ENCODE measurements around the gene BRMS1L. TPM values are rescaled to one million over a fixed set of nuclear protein-coding genes. Genes with fewer than 3 reads are reported as not detected.
A peak's percentile ranks its signal among the peaks of the same experiment; 100 is the strongest.
"Not testable (repeated sequence)": the region's sequence is repeated elsewhere in the genome, so short reads cannot be mapped to it uniquely, and the experiment has no call there.

The BRMS1L gene
- 15.9 TPM for total RNA-seq (ENCODE audit: unreplicated experiment)
- long read RNA-seq, partial matches to known transcripts = 0 of 4 reads
- long read RNA-seq, other reads (novel, unspliced or antisense) = 0 of 4 reads

DNA sequence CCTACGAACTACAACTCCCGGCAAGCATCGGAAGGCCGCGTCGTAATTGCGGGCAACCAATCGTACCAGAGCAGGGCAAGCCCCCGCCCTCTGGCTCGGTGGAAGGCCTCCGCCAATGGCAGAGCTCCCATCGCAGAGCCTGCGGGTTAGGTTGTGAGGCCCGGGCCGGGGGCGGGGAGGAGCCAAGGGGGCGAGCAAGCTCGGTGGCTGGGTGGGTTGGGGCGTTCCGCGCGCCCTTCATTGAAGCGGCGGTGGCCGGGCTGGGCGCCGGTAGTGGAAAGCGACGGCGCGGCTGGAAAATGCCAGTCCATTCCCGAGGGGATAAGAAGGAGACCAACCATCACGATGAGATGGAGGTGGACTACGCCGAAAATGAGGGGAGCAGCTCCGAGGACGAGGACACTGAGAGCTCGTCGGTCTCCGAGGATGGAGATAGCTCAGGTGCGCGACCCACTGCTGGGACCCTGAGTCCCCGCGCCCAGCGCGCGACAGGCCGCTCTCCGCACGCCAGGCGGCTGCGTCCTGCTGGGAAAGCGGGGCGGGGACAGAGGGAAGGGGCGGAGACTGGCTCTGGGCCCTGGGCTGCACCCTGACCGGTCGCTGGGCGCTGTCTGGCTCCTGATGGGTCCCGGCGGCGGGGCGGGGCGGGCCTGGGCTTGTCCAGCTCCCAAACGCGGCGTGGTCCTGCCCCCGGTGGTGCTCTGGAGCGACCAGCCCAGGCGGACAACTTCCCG is at the start of gene BRMS1L:
BRMS1L (plus strand) TSS at position 121 of the 734 bp plus-strand sequence; CDS start at position 300, 179 bp downstream.
- Mint-ChIP-seq H3K27ac (ENCODE audit: unreplicated experiment) (peak within 1 kb of the TSS; percentile 91), H3K36me3 (ENCODE audit: unreplicated experiment) (no peaks in the 10 kb centered on the region)

DNA sequence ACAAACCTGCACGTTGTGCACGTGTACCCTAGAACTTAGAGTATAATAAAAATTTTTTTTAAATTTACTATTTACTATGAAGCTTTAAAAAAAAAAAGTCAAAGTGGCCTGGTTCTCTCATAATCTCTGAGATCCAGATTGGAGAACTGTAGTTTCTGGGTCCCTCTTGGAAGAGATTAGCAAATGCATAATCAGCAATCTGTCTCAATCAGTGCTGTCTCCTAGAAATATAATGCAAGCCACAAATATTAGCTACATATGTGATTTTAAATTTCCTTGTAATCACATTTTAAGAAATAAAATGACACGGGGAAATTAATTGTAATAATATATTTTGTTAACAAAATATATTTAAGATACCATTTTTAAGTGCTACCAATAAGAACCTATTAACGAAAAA is 49.3 kb upstream of the BRMS1L start:
- no peaks in the 10 kb centered on the region for H3K27me3 Mint-ChIP-seq (ENCODE audit: unreplicated experiment)
- no peak for DNase-seq
- no peak overlapping the region for H3K4me3 Mint-ChIP-seq (ENCODE audit: unreplicated experiment)
- H3K36me3 Mint-ChIP-seq (ENCODE audit: unreplicated experiment) = peaks cover 5% of the 10 kb centered on the region
- H3K4me1 Mint-ChIP-seq (ENCODE audit: low read depth, unreplicated experiment) = no peaks in the 10 kb centered on the region
- H3K9me3 Mint-ChIP-seq (ENCODE audit: unreplicated experiment) = no peaks in the 10 kb centered on the region
- TF ChIP-seq CTCF (IDR thresholded peaks at IDR 0.05; ENCODE audit: partially characterized antibody, unreplicated experiment) = no peak
- H3K27ac Mint-ChIP-seq (ENCODE audit: unreplicated experiment) = no peak overlapping the region

More for the DNA sequence above, at the start of gene BRMS1L:
- Mint-ChIP-seq H3K4me1 (ENCODE audit: low read depth, unreplicated experiment) (peaks cover 9% of the 10 kb centered on the region), H3K9me3 (ENCODE audit: unreplicated experiment) (peaks cover 8% of the 10 kb centered on the region), H3K4me3 (ENCODE audit: unreplicated experiment) (peak within 1 kb of the TSS; percentile 91), H3K27me3 (ENCODE audit: unreplicated experiment) (peaks cover 2% of the 10 kb centered on the region)
- no peak for TF ChIP-seq CTCF (IDR thresholded peaks at IDR 0.05; ENCODE audit: partially characterized antibody, unreplicated experiment)
- DNase-seq = peak; percentile 99

GRCh38 chr14:35777550-35777949 is 48.6 kb upstream of the BRMS1L start:
- not testable (repeated sequence) for DNase-seq; H3K36me3 Mint-ChIP-seq (ENCODE audit: unreplicated experiment); H3K27me3 Mint-ChIP-seq (ENCODE audit: unreplicated experiment); H3K27ac Mint-ChIP-seq (ENCODE audit: unreplicated experiment); H3K4me3 Mint-ChIP-seq (ENCODE audit: unreplicated experiment); H3K9me3 Mint-ChIP-seq (ENCODE audit: unreplicated experiment); H3K4me1 Mint-ChIP-seq (ENCODE audit: low read depth, unreplicated experiment)

DNA sequence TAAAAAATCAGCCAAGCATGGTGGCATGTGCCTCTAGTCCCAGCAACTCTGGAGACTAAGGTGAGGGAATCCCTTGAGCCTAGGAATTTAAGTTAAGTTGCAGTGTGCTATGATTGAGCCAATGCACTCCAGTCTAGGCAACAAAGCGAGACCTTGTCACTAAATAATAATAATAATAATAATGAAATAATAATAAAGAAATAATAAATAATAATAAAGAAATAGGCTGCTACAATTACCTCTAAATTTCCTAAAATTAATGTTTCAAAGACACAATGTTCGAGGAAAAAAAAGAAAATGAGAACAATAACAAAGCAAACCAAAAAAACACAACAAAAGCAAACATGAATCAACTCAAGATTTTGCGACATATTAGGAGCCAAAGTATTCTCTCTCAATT is 46.8 kb upstream of the BRMS1L start:
- TF ChIP-seq CTCF (IDR thresholded peaks at IDR 0.05; ENCODE audit: partially characterized antibody, unreplicated experiment) = no peak
- Mint-ChIP-seq H3K27ac (ENCODE audit: unreplicated experiment) (no peak overlapping the region), H3K4me3 (ENCODE audit: unreplicated experiment) (no peak overlapping the region), H3K36me3 (ENCODE audit: unreplicated experiment) (peaks cover 5% of the 10 kb centered on the region), H3K27me3 (ENCODE audit: unreplicated experiment) (no peaks in the 10 kb centered on the region), H3K4me1 (ENCODE audit: low read depth, unreplicated experiment) (no peaks in the 10 kb centered on the region), H3K9me3 (ENCODE audit: unreplicated experiment) (no peaks in the 10 kb centered on the region)
- no peak for DNase-seq

GRCh38 chr14:35783699-35784098 is 42.4 kb upstream of the BRMS1L start:
- Mint-ChIP-seq H3K9me3 (ENCODE audit: unreplicated experiment) (no peaks in the 10 kb centered on the region), H3K4me3 (ENCODE audit: unreplicated experiment) (no peak overlapping the region), H3K4me1 (ENCODE audit: low read depth, unreplicated experiment) (no peaks in the 10 kb centered on the region), H3K27me3 (ENCODE audit: unreplicated experiment) (peaks cover 2% of the 10 kb centered on the region), H3K36me3 (ENCODE audit: unreplicated experiment) (peaks cover 5% of the 10 kb centered on the region), H3K27ac (ENCODE audit: unreplicated experiment) (no peak overlapping the region)
- no peak for DNase-seq
- no peak for TF ChIP-seq CTCF (IDR thresholded peaks at IDR 0.05; ENCODE audit: partially characterized antibody, unreplicated experiment)
